ENCODE data around the gene SNX2.
"Not testable (repeated sequence)": the region's sequence is repeated elsewhere in the genome, so short reads cannot be mapped to it uniquely, and the experiment has no call there.

SNX2 gene

GRCh38 chr5:122774861-122775549 is at the start of gene SNX2:
Gene SNX2, plus strand, starts transcription at chr5:122775080. Its CDS starts 24 bp downstream, at chr5:122775104.
- DNase-seq: peak; percentile 85

- no peak for DNase-seq
Observed at GRCh38 chr5:122727112-122727541, 47.8 kb upstream of the SNX2 start.

GRCh38 chr5:122730037-122730436 is 44.8 kb upstream of the SNX2 start:
- DNase-seq: no peak

GRCh38 chr5:122730456-122730855 is 44.4 kb upstream of the SNX2 start:
- no peak for DNase-seq

- DNase-seq: no peak
Observed at GRCh38 chr5:122736086-122736845, 38.6 kb upstream of the SNX2 start.

- DNase-seq: no peak
Observed at GRCh38 chr5:122738088-122738487, 36.8 kb upstream of the SNX2 start.

- DNase-seq: no peak
Observed at GRCh38 chr5:122741681-122742080, 33.2 kb upstream of the SNX2 start.

GRCh38 chr5:122743261-122743660 is 31.6 kb upstream of the SNX2 start:
- no peak for DNase-seq

- no peak for DNase-seq
Observed at GRCh38 chr5:122745597-122745996, 29.3 kb upstream of the SNX2 start.

- DNase-seq: no peak
Observed at GRCh38 chr5:122749886-122750285, 25.0 kb upstream of the SNX2 start.

- no peak for DNase-seq
Observed at GRCh38 chr5:122751293-122751782, 23.5 kb upstream of the SNX2 start.

- DNase-seq: no peak
Observed at GRCh38 chr5:122753500-122753899, 21.4 kb upstream of the SNX2 start.

GRCh38 chr5:122755783-122756182 is 19.1 kb upstream of the SNX2 start:
- DNase-seq: no peak

- DNase-seq: no peak
Observed at GRCh38 chr5:122756264-122756911, 18.5 kb upstream of the SNX2 start.

- DNase-seq: no peak
Observed at GRCh38 chr5:122757285-122757684, 17.6 kb upstream of the SNX2 start.

GRCh38 chr5:122759241-122760070 is 15.4 kb upstream of the SNX2 start:
- DNase-seq: no peak

GRCh38 chr5:122760236-122760635 is 14.6 kb upstream of the SNX2 start:
- DNase-seq: no peak

GRCh38 chr5:122761115-122761514 is 13.8 kb upstream of the SNX2 start:
- no peak for DNase-seq

- DNase-seq: not testable (repeated sequence)
Observed at GRCh38 chr5:122761896-122762295, 13.0 kb upstream of the SNX2 start.

- DNase-seq: no peak
Observed at GRCh38 chr5:122766130-122766529, 8.8 kb upstream of the SNX2 start.

- no peak for DNase-seq
Observed at GRCh38 chr5:122770477-122770876, 4.4 kb upstream of the SNX2 start.

- no peak for DNase-seq
Observed at GRCh38 chr5:122772446-122772845, 2.4 kb upstream of the SNX2 start.

- DNase-seq: no peak
Observed at GRCh38 chr5:122773619-122774018, 1.3 kb upstream of the SNX2 start.
